Breast epithelium (tissue), 4 donors: ENCODE measurements around the gene QRICH2. TPM values are rescaled to one million over a fixed set of nuclear protein-coding genes. Genes with fewer than 3 reads are reported as not detected.
"Not testable (repeated sequence)": the region's sequence is repeated elsewhere in the genome, so short reads cannot be mapped to it uniquely, and the experiment has no call there.

ENCODE experiments used
- DNase-seq, 2 donors: peaks; one replicate each; pipeline ENCODE4 v3.0.0-alpha.2; 2019; ENCODE audit warnings: low spot score in 2 of 2
- H3K27ac ChIP-seq, 2 donors: fragments of 200-600 bp; sonication (generic) in 1 of 2; one replicate each; pipeline ENCODE4 v1.5.1; 2016 to 2019; ENCODE audit warnings: mild to moderate bottlenecking in 1 of 2
- H3K27me3 ChIP-seq, 2 donors: fragments of 200-600 bp; sonication (generic) in 1 of 2; one replicate each; pipeline versions ENCODE4 v1.5.1 to v1.6.0; 2017 to 2019; ENCODE audit warnings: control low read depth in 1 of 2, mild to moderate bottlenecking in 1 of 2
- H3K36me3 ChIP-seq: fragments of 200-600 bp; one replicate; pipeline ENCODE4 v1.5.1; 2019
- H3K4me1 ChIP-seq, 2 donors: fragments of 200-600 bp; sonication (generic); one replicate each; pipeline ENCODE4 v1.5.1; 2016 to 2019; ENCODE audit warnings: control low read depth in 1 of 2
- H3K4me3 ChIP-seq, 3 donors: fragments of 200-600 bp; sonication (generic); 1 replicate in 2 of 3; 2 replicates in 1 of 3; pipeline ENCODE4 v1.5.1; 2016 to 2019; ENCODE audit warnings: mild to moderate bottlenecking in 3 of 3, moderate library complexity in 2 of 3
- H3K9me3 ChIP-seq, 2 donors: fragments of 200-600 bp; sonication (generic) in 1 of 2; one replicate each; pipeline ENCODE4 v1.5.1; 2016 to 2019; ENCODE audit warnings: control low read depth in 1 of 2
- POLR2A ChIP-seq: fragments of 450-650 bp; IDR thresholded peaks from one replicate; pipeline ENCODE4 v1.6.1; 2016; ENCODE audit warnings: antibody characterized with exemption, mild to moderate bottlenecking, moderate library complexity
- POLR2AphosphoS5 ChIP-seq, 3 donors: sonication (generic); formaldehyde crosslinking; IDR thresholded peaks; one replicate each; pipeline ENCODE4 v1.6.1; 2017; ENCODE audit warnings: antibody characterized with exemption in 3 of 3
- intact Hi-C: fragments of 100-400 bp; cut with DNase I; formaldehyde crosslinking; loops from one replicate; pipeline ENCODE4 v1.15.1; 2023; ENCODE audit warnings: low total_unique reads
- total RNA-seq, 3 donors: library from RNA; depleted of rRNA; stranded (reverse); fragments of >200 nt; gene quantifications; one replicate each; pipeline ENCODE4 v1.1.0, GENCODE V29; 2016
- TF ChIP-seq, protein P1 (sequence below), 3 donors: fragments of 450-650 bp; IDR thresholded peaks; one replicate each; pipeline ENCODE4 v1.5.1; 2016 to 2017; ENCODE audit warnings: antibody characterized with exemption in 3 of 3, mild to moderate bottlenecking in 3 of 3, moderate library complexity in 3 of 3

Gene QRICH2
- total RNA-seq, 3 donors from 2014 or later = 3.0 to 4.3 (median 3.8) TPM

DNA sequence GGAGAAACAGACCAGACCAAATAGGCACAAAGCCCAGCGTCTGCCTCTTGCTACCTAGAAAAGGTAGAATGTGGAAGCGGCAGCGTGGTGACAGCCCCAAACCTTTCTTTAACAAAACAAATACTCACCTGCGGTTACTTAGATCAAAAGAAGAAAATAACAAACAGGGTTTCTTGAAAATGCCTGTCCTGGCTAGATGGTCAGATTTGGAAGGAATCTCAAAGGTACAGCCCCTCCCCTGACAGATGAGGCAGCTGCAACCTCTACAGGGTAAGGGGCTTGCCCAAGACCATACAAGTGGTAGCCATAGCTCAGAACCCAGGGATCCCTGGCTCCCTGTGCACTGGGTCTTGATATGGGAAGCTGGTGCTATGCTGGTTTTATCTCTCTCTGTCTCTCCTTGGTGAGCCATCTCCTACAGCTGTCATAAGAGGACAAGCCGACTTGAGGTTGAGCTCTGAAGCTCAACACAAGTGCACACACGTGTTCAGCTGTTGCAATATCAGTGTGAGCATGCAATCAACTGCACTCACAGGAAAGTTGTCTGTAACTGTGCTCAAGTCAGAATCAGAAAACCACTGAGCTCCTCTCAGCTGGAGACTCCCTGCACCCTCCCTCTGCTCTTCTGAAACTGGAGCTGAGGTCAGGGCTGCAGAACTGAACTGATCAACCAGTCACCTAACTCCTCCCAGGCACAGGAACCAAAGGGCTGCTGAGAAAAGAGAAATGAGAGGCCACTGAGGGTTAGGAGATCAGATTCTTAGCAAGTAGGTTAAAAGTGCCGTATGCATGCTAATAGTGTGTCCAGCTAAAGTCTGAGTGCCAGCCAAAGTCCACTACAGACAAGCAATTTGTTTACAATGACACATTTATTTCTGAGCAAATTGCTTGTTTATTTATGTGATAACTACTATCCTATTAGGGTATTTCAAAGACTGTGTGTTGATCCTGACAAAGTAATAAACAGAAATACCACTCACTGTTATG lies 61.7 kb downstream of the QRICH2 start:
- H3K9me3 ChIP-seq = no peaks in the 10 kb centered on the region
- H3K36me3 ChIP-seq = no peaks in the 10 kb centered on the region
- H3K4me1 ChIP-seq = no peaks in the 10 kb centered on the region
- intact Hi-C loops = no loop called here
- no peak overlapping the region for H3K4me3 ChIP-seq
- TF ChIP-seq POLR2A = no peak
- TF ChIP-seq, protein P1, sequence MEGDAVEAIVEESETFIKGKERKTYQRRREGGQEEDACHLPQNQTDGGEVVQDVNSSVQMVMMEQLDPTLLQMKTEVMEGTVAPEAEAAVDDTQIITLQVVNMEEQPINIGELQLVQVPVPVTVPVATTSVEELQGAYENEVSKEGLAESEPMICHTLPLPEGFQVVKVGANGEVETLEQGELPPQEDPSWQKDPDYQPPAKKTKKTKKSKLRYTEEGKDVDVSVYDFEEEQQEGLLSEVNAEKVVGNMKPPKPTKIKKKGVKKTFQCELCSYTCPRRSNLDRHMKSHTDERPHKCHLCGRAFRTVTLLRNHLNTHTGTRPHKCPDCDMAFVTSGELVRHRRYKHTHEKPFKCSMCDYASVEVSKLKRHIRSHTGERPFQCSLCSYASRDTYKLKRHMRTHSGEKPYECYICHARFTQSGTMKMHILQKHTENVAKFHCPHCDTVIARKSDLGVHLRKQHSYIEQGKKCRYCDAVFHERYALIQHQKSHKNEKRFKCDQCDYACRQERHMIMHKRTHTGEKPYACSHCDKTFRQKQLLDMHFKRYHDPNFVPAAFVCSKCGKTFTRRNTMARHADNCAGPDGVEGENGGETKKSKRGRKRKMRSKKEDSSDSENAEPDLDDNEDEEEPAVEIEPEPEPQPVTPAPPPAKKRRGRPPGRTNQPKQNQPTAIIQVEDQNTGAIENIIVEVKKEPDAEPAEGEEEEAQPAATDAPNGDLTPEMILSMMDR (IDR thresholded peaks at IDR 0.05) = no peak
- TF ChIP-seq POLR2AphosphoS5 (IDR thresholded peaks at IDR 0.05) = no peak
- DNase-seq = no peak
- no peak overlapping the region for H3K27ac ChIP-seq
- H3K27me3 ChIP-seq = no peaks in the 10 kb centered on the region

DNA sequence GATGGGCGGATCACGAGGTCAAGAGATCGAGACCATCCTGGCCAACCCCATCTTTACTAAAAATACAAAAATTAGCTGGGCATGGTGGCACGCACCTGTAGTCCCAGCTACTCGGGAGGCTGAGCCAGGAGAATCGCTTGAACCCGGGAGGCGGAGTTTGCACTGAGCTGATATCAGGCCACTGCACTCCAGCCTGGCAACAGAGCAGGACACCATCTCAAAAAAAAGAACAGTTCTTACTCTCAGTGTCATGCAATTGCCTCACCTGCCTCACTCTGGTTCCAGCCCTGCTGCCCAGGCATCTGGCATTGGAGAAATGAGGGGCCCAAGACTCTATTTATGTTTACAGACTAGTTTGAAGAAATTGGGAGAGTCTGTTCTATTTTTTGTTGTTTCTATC lies 63.4 kb downstream of the QRICH2 start:
- H3K9me3 ChIP-seq, intact Hi-C loops, H3K36me3 ChIP-seq, H3K4me3 ChIP-seq, DNase-seq, H3K27ac ChIP-seq, H3K4me1 ChIP-seq, H3K27me3 ChIP-seq: not testable (repeated sequence)

DNA sequence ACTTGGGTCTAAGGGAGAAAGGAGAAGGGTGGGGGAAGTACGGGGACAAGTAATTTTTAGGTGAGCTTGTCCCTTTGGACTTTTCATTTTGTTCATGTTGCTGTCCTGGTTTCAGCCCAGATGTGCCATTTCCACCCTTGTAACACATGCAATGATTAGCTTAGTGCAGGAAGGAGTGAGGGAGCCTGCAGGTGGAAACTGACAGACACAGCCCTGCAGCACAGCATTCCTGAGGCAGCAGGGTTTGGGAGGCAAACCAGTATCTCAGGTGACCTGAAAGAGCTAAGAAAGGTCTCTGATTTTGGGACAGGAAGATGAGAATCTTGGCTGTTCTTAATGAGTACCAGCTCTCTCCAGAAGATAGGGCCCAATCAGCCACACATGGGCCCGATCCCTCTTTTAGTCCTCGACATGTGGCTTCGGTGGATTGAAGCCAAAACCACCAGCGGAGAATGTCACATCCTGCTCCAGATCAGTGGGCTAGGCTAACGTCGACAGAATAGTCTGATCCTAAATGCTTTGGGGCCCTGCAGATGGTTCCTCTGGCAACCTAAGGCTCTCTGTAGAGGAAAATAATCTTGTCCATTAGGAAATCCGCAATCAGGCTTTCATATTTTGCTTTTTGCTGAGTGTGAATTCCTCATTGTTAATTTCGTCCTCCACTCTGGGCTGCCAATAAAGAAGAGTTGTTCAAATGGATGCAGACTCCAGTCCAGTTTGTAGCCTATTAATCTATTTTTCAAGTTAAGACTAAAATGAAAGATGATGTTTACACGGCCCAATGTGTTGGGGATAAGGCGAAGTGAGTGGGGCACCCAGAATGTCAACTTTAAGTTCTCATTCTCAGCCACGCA lies 64.0 kb downstream of the QRICH2 start:
- Histone ChIP-seq H3K27me3 (no peaks in the 10 kb centered on the region), H3K4me1 (peaks cover 0 to 4% of the 10 kb centered on the region in 2 donors), H3K36me3 (no peaks in the 10 kb centered on the region), H3K27ac (no peak overlapping the region), H3K9me3 (no peaks in the 10 kb centered on the region), H3K4me3 (no peak overlapping the region)
- TF ChIP-seq POLR2A (no peak), POLR2AphosphoS5 (IDR thresholded peaks at IDR 0.05) (no peak)
- TF ChIP-seq, protein P1 (IDR thresholded peaks at IDR 0.05) = no peak
- intact Hi-C loops = no loop called here
- no peak for DNase-seq

DNA sequence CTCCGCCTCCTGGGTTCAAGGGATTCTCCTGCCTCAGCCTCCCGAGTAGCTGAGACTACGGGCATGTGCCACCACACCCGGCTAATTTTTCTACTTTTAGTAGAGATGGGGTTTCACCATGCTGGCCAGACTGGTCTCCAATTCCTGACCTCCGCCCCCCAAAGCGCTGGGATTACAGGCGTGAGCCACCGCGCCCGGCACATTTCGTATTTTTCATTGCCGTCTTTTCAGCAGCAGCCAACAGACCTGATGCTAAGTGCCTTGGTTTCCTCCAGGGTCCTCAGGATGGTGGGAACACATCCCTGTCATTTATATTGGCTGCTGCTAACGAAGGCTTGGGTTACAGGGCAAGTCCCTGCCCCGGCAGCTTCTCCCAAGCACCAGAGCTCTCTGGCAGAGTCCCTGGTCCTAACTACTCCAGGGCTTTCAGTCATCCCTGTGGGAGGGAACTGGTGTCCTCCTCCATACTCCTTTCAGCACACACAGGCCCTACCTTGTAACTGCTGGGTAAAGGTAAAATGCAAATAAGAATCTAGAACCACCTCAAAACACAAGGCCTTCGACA lies 66.3 kb downstream of the QRICH2 start:
- no peaks in the 10 kb centered on the region for H3K9me3 ChIP-seq
- peak overlapping the region in 2 of 3 donors; percentile 66 to 71 for H3K4me3 ChIP-seq
- no peaks in the 10 kb centered on the region for H3K27me3 ChIP-seq
- TF ChIP-seq POLR2AphosphoS5 (IDR thresholded peaks at IDR 0.05) (no peak), POLR2A (no peak)
- TF ChIP-seq, protein P1 (IDR thresholded peaks at IDR 0.05) = no peak
- H3K27ac ChIP-seq = peak overlapping the region in 1 of 2 donors; percentile 28
- DNase-seq = no peak
- no peaks in the 10 kb centered on the region for H3K36me3 ChIP-seq
- intact Hi-C loops = no loop called here
- peaks cover 0 to 4% of the 10 kb centered on the region in 2 donors for H3K4me1 ChIP-seq

DNA sequence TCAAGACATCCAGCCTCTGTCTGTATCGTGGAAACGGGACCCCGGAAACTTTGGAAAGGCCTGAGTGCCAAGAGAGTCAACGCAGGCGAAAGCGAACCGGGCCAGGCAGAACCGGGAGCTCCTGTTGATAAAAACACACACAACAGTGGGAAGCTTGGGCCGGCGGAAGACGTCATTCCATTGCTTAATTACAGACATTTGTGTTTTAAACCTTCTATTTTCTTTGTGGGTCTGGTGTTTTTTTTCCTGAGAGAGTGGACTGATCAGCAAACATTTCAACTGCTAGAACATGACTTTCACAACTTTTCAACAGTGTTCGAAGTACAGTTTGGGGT lies 66.9 kb downstream of the QRICH2 start:
- no peaks in the 10 kb centered on the region for H3K36me3 ChIP-seq
- DNase-seq = no peak
- peak overlapping the region; percentile 43 to 71 (median 66) for H3K4me3 ChIP-seq
- peaks cover 0 to 4% of the 10 kb centered on the region in 2 donors for H3K4me1 ChIP-seq
- H3K27me3 ChIP-seq = no peaks in the 10 kb centered on the region
- H3K27ac ChIP-seq = peak overlapping the region; percentile 28 to 52
- no peak for TF ChIP-seq POLR2AphosphoS5 (IDR thresholded peaks at IDR 0.05)
- TF ChIP-seq POLR2A = no peak
- TF ChIP-seq, protein P1 (IDR thresholded peaks at IDR 0.05) = no peak
- no peaks in the 10 kb centered on the region for H3K9me3 ChIP-seq
- intact Hi-C loops = no loop called here
